Neuron (in vitro differentiated cells): ENCODE measurements around the gene TENT5C.

Source experiments
- H2AFZ ChIP-seq: one replicate; pipeline ENCODE4 v1.6.1; 2013; ENCODE audit warnings: low read depth, mild to moderate bottlenecking, inconsistent platforms, low read length, moderate library complexity
- H3K27me3 ChIP-seq: one replicate; pipeline ENCODE4 v1.6.1; 2013; ENCODE audit warnings: low read length; ENCODE audit not compliant: insufficient read depth
- H3K36me3 ChIP-seq: one replicate; pipeline ENCODE4 v1.6.1; 2013; ENCODE audit warnings: low read length; ENCODE audit not compliant: insufficient read depth
- H3K4me1 ChIP-seq: one replicate; pipeline ENCODE4 v1.6.1; 2013; ENCODE audit warnings: low read length; ENCODE audit not compliant: insufficient read depth
- H3K4me3 ChIP-seq: 2 replicates; pipeline ENCODE4 v1.5.1; 2013; ENCODE audit warnings: mild to moderate bottlenecking, low read length, moderate library complexity
- H3K9me3 ChIP-seq: one replicate; pipeline ENCODE4 v1.6.1; 2013; ENCODE audit warnings: low read length

Gene TENT5C

GRCh38 chr1:117643601-117644000, 37.8 kb downstream of the TENT5C start:
- no peaks in the 10 kb centered on the region for H3K27me3 ChIP-seq
- H3K4me1 ChIP-seq, result no peaks in the 10 kb centered on the region
- H2AFZ ChIP-seq, result no peak overlapping the region

GRCh38 chr1:117644696-117645311, 39.0 kb downstream of the TENT5C start:
- no peak overlapping the region for H2AFZ ChIP-seq
- no peaks in the 10 kb centered on the region for H3K27me3 ChIP-seq
- H3K4me1 ChIP-seq, result no peaks in the 10 kb centered on the region
- no peak overlapping the region for H3K4me3 ChIP-seq
- no peaks in the 10 kb centered on the region for H3K9me3 ChIP-seq
- H3K36me3 ChIP-seq, result no peaks in the 10 kb centered on the region

More at GRCh38 chr1:117643601-117644000, 37.8 kb downstream of the TENT5C start:
- Histone ChIP-seq H3K36me3 (no peaks in the 10 kb centered on the region), H3K4me3 (no peak overlapping the region), H3K9me3 (no peaks in the 10 kb centered on the region)

- H3K4me3 ChIP-seq, result no peak overlapping the region
- no peaks in the 10 kb centered on the region for H3K4me1 ChIP-seq
- H3K27me3 ChIP-seq, result no peaks in the 10 kb centered on the region
- no peak overlapping the region for H2AFZ ChIP-seq
- H3K9me3 ChIP-seq, result no peaks in the 10 kb centered on the region
- H3K36me3 ChIP-seq, result no peaks in the 10 kb centered on the region
Observed at GRCh38 chr1:117645343-117645742, 39.5 kb downstream of the TENT5C start.

GRCh38 chr1:117646007-117646811, 40.4 kb downstream of the TENT5C start:
- H3K4me1 ChIP-seq, result no peaks in the 10 kb centered on the region
- no peaks in the 10 kb centered on the region for H3K36me3 ChIP-seq
- no peaks in the 10 kb centered on the region for H3K27me3 ChIP-seq
- no peak overlapping the region for H3K4me3 ChIP-seq
- H3K9me3 ChIP-seq, result no peaks in the 10 kb centered on the region
- H2AFZ ChIP-seq, result no peak overlapping the region

- H3K36me3 ChIP-seq, result no peaks in the 10 kb centered on the region
- H3K9me3 ChIP-seq, result no peaks in the 10 kb centered on the region
- no peak overlapping the region for H2AFZ ChIP-seq
- no peaks in the 10 kb centered on the region for H3K4me1 ChIP-seq
- no peak overlapping the region for H3K4me3 ChIP-seq
- no peaks in the 10 kb centered on the region for H3K27me3 ChIP-seq
Observed at GRCh38 chr1:117646956-117647355, 41.1 kb downstream of the TENT5C start.

GRCh38 chr1:117648015-117648414, 42.2 kb downstream of the TENT5C start:
- no peak overlapping the region for H2AFZ ChIP-seq
- no peaks in the 10 kb centered on the region for H3K9me3 ChIP-seq
- no peaks in the 10 kb centered on the region for H3K36me3 ChIP-seq

GRCh38 chr1:117650840-117651568, 45.2 kb downstream of the TENT5C start:
- H3K9me3 ChIP-seq, result no peaks in the 10 kb centered on the region
- no peak overlapping the region for H2AFZ ChIP-seq
- peaks cover 2% of the 10 kb centered on the region for H3K27me3 ChIP-seq
- no peak overlapping the region for H3K4me3 ChIP-seq
- no peaks in the 10 kb centered on the region for H3K4me1 ChIP-seq
- H3K36me3 ChIP-seq, result no peaks in the 10 kb centered on the region

More at GRCh38 chr1:117648015-117648414, 42.2 kb downstream of the TENT5C start:
- no peaks in the 10 kb centered on the region for H3K4me1 ChIP-seq
- no peaks in the 10 kb centered on the region for H3K27me3 ChIP-seq
- H3K4me3 ChIP-seq, result no peak overlapping the region

- no peak overlapping the region for H2AFZ ChIP-seq
- H3K27me3 ChIP-seq, result peaks cover 2% of the 10 kb centered on the region
- H3K4me3 ChIP-seq, result no peak overlapping the region
- no peaks in the 10 kb centered on the region for H3K36me3 ChIP-seq
- H3K4me1 ChIP-seq, result no peaks in the 10 kb centered on the region
- H3K9me3 ChIP-seq, result no peaks in the 10 kb centered on the region
Observed at GRCh38 chr1:117651616-117652015, 45.8 kb downstream of the TENT5C start.

- Histone ChIP-seq H3K4me3 (no peak overlapping the region), H3K27me3 (peaks cover 2% of the 10 kb centered on the region), H3K9me3 (no peaks in the 10 kb centered on the region), H3K4me1 (no peaks in the 10 kb centered on the region), H3K36me3 (no peaks in the 10 kb centered on the region), H2AFZ (no peak overlapping the region)
Observed at GRCh38 chr1:117652421-117652820, 46.6 kb downstream of the TENT5C start.

GRCh38 chr1:117653195-117653594, 47.3 kb downstream of the TENT5C start:
- Histone ChIP-seq H3K36me3 (no peaks in the 10 kb centered on the region), H3K4me3 (no peak overlapping the region), H2AFZ (no peak overlapping the region), H3K27me3 (peaks cover 2% of the 10 kb centered on the region), H3K4me1 (no peaks in the 10 kb centered on the region), H3K9me3 (no peaks in the 10 kb centered on the region)

GRCh38 chr1:117653732-117654492, 48.1 kb downstream of the TENT5C start:
- H3K36me3 ChIP-seq, result no peaks in the 10 kb centered on the region
- H3K9me3 ChIP-seq, result no peaks in the 10 kb centered on the region
- H2AFZ ChIP-seq, result no peak overlapping the region
- no peaks in the 10 kb centered on the region for H3K4me1 ChIP-seq
- H3K27me3 ChIP-seq, result peaks cover 2% of the 10 kb centered on the region
- no peak overlapping the region for H3K4me3 ChIP-seq

GRCh38 chr1:117654493-117655219, 48.8 kb downstream of the TENT5C start:
- Histone ChIP-seq H2AFZ (no peak overlapping the region), H3K27me3 (peaks cover 2% of the 10 kb centered on the region), H3K9me3 (no peaks in the 10 kb centered on the region), H3K36me3 (no peaks in the 10 kb centered on the region), H3K4me3 (no peak overlapping the region), H3K4me1 (no peaks in the 10 kb centered on the region)
